Measurements from ENCODE around the gene RSRC1.
"Not testable (repeated sequence)": the region's sequence is repeated elsewhere in the genome, so short reads cannot be mapped to it uniquely, and the experiment has no call there.

The RSRC1 gene

GRCh38 chr3:158244274-158244673 lies 134.4 kb downstream of the RSRC1 start:
- no peak for DNase-seq

DNA sequence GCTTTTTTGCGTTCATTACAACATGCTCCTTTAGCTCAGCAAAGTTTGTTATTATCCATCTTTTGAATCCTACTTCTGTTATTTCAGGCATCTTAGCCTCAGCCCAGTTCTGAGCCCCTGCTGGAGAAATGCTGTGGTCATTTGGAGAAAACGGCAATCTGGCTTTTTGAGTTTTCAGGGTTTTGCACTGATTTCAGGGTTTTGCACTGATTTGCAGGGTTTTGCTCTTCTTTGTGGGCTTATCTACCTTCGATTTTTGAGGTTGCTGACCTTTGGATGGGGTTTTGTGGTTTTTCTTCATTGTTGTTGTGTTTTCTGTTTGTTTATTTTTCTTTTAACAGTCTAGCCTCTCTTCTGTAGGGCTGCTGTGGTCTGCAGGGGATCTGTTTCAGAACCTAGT lies 137.4 kb downstream of the RSRC1 start:
- no peak for DNase-seq

DNA sequence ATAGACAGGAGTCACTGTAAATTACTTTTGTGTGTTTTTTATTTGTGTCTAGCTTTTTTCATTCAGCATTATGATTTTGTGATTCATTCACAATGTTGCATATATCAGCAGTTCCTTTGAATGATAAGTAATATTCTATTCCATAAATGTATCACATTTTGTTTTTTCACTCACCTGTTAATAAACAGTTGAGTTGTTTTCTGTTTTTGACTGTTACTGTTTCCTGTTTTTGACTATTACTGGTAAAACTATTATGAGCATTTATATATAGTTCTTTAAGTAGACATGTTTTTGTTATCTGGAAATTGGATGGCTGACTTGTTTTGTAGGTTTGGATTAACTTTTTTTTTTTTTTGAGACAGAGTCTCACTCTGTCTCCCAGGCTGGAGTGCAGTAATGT lies 138.4 kb downstream of the RSRC1 start:
- DNase-seq = no peak

GRCh38 chr3:158249183-158249582 lies 139.3 kb downstream of the RSRC1 start:
- no peak for DNase-seq

- no peak for DNase-seq
These were observed 148.7 kb downstream of the RSRC1 start for GRCh38 chr3:158258619-158259018.

GRCh38 chr3:158260392-158260791 lies 150.5 kb downstream of the RSRC1 start:
- DNase-seq = no peak

DNA sequence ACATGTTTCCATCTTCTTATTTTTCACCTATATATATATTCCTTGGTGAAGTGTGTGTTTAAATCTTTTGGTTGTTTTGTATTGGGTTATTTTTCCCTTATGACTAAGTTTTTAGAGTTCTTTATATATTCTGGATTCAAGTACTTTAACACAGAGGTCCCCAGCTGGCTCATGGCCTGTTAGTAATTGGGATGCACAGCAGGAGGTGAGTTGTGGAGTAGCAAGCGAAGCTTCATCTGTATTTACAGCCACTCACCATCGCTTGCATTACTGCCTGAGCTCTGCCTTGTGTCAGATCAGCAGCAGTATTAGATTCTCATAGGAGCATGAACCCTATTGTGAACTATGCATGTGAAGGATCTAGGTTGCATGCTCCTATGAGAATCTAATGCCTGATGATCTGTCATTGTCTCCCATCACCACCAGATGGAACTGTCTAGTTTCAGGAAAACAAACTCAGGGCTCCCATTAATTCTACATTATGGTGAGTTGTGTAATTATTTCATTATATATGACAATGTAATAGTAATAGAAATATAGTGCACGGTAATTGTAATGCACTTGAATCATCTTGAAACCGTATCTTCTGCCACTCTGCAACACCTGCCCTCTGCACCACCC lies 151.6 kb downstream of the RSRC1 start:
- DNase-seq = peak; percentile 2 to 23

GRCh38 chr3:158264894-158265293 lies 155.0 kb downstream of the RSRC1 start:
- no peak for DNase-seq

DNA sequence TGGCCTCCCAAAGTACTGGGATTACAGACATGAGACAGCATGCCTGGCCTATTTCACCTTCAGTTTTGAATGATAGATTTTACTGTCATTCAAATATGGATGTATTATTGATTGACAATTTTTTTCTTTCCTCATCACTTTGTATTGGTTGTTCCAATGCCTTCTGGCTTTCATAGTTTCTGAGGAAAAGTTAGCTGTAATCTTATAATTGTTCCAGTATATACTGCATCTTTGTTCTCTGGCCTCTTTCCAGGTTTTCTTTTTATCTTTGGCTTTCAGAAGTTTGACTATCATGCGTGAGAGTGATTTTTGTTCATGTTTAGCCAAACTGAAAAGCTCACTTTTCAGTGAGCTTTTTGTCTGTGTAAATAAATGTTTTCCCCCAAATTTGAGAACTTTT lies 157.1 kb downstream of the RSRC1 start:
- DNase-seq = no peak

GRCh38 chr3:158269942-158270341 lies 160.1 kb downstream of the RSRC1 start:
- DNase-seq = no peak

GRCh38 chr3:158272081-158272480 lies 162.2 kb downstream of the RSRC1 start:
- DNase-seq = no peak

DNA sequence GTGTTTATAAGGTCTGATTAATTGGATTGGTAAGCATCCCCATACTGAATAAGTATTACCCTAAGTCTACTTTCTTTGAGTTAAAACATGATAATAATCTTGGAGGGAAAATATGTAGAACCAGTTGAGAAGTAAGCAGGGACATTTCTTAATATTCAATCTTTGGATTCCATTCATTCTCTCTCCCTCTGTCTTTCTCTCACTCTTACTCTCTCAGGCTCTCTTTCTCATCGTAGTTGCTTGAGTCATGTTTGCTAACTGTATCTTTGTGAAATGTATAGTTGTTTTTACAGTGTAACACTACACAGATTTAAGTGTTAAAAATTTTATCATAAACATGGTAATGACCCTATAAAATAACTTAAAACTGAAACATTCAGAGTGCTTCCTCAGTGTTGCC lies 163.8 kb downstream of the RSRC1 start:
- no peak for DNase-seq

DNA sequence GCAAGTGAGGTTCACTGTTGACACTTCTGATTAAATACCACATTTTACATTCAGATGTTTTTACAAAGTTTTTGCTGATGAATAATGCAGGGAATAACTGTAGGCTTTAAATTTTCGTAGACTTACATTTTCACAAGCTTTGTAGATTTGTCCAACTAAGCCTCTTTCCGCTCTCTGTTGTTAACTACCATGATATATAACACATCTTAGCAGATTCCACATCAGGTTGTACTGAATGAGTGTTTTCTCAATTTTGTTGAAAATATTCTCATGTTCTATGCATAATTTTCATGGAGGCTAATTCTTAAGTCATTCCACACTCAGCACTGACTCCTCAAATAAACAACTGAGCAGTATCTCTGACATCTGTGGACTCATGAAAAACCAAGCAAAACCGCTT lies 168.3 kb downstream of the RSRC1 start:
- DNase-seq = no peak

GRCh38 chr3:158279609-158280008 lies 169.7 kb downstream of the RSRC1 start:
- peak; percentile 23 to 45 for DNase-seq

DNA sequence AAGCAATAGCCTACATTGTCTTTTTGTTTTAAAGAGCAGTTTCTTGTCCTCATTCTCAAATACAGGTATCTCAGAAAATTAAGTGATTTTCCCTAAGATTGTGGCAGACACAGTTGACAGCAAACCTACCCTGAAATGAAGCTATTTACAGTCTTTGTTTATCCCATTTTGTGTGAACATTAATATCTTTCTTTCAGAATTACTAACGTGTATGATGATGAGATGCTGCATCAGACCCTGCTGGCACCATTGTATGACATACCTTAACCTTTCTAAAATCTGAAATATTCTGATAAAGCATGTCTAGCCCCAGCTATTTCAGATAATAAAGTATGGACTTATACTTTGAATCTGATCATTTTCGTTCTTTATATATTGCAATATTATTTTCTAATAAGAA lies 185.9 kb downstream of the RSRC1 start:
- no peak for DNase-seq

- no peak for DNase-seq
These were observed 188.1 kb downstream of the RSRC1 start for GRCh38 chr3:158297940-158298339.

DNA sequence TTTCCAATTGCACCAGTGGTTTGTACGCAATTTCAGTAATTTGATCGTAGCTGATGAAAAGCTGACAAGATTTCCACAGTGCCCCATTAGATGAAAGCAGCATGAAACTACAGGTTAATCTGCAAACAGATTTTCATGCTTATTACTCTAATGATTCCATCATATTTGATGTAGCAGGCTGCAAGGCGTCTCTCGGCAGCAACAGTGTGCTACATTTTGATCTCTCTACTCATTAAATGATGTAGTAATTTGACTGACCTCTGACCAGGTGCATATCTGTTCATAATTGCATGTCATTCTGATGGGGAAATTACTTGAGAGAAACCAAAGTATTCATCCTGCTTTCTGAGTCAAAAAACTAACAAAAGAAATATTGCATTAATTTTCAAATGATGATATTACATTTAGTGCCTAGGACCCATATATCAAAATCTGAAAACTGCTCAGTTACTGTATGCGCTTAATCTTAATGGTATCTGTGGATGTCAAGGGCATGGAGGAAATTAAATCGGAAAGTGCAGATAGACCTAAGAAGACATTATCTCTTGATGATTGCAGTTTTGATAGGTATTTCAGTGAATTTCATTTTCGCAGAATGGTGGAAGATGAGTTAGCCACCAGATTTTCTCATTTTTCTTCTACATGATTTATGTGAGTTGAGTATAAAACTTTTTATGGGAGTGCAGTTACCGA lies 198.5 kb downstream of the RSRC1 start:
- no peak for DNase-seq

DNA sequence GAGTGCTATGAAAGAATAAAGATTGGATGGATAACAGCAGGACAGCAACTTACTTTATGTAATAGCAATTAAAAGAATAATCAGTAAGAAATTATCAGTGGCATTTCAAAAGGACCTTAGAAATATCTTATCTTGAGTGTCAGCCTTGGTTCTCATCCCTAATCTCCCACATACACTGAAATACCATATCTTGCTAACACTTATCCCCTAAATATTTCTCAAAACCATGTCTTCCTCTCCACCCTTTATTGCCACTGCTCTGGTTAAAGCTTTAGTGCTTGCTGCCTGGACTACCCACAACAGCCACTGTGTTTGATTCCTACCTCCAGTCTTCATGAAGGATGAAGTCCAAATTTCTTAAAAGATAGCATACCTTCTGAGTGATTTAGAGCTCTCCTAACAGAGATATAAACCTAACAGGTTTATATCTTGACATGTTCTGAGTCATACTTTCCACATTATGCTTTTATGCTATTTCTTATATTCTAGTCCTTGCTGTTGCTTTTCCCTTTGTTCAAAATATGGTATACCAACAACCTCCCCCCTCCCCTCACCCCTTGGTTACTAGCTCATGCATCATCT lies 202.8 kb downstream of the RSRC1 start:
- DNase-seq = no peak

GRCh38 chr3:158313338-158313927 lies 203.5 kb downstream of the RSRC1 start:
- DNase-seq = peak; percentile 15 to 42

- no peak for DNase-seq
These were observed 204.8 kb downstream of the RSRC1 start for GRCh38 chr3:158314426-158315357.

DNA sequence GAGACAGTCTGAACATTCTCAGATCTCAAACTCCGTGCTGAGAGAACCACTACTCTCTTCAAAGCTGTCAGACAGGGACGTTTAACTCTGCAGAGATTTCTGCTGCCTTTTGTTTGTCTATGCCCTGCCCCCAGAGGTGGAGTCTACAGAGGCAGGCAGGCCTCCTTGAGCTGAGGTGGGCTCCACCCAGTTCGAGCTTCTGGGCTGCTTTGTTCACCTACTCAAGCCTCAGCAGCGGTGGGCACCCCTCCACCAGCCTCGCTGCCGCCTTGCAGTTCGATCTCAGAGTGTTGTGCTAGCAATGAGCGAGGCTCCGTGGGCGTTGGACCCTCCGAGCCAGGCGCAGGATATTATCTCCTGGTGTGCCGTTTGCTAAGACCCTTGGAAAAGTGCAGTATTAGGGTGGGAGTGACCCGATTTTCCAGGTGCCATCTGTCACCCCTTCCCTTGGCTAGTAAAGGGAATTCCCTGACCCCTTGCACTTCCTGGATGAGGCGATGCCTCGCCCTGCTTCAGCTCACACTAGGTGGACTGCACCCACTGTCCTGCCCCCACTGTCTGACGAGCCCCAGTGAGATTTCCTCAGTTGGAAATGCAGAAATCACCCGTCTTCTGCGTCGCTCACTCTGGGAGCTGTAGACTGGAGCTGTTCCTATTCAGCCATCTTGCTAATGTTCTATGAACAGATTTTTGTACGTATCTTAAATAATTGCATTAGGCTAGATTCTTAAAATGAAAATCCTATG lies 220.0 kb downstream of the RSRC1 start:
- not testable (repeated sequence) for DNase-seq

DNA sequence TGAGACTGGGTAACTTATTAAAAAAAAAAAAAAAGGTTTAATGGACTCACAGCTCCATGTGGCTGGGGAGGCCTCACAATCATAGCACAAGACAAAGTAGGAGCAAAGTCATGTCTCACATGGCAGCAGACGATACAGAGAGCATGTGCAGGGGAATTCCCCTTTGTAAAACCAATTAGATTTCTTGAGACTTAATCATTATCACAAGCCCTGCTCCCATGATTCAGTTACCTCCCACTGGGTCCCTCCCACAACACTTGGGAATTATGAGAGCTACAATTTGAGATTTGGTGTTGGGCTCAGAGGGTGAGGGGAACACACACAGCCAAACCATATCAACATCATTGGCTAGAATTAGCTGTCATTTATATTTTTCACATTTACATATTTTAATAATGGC lies 221.0 kb downstream of the RSRC1 start:
- DNase-seq = peak in 1 of 2 donors; percentile 50

Data from inflammatory macrophage treated with lipopolysaccharide for 1 hour (primary cell).